GM23338 (cell line): ENCODE measurements around the gene MRPL32. TPM values are rescaled to one million over a fixed set of nuclear protein-coding genes. Genes with fewer than 3 reads are reported as not detected.

Experiments used
- ATAC-seq: fragments of 200-7000 bp; cut with Tn5 transposase; 3 replicates; pipeline ENCODE4 v1.9.1; 2020
- DNase-seq: peaks from one replicate; pipeline ENCODE4 v3.0.0-alpha.2; 2015; ENCODE audit warnings: low spot score
- H2AFZ ChIP-seq: fragments of 200-600 bp; sonication (generic); 2 replicates; pipeline ENCODE4 v1.8.0; 2016; ENCODE audit warnings: antibody characterized with exemption, mild to moderate bottlenecking, moderate library complexity
- H3F3A ChIP-seq: fragments of 200-600 bp; sonication (generic); replicated peaks from 2 replicates; pipeline ENCODE4 v1.8.0; 2017; ENCODE audit warnings: antibody characterized with exemption, mixed run types, low read depth
- H3K27ac ChIP-seq: fragments of 200-600 bp; sonication (generic); 2 replicates; pipeline ENCODE4 v1.6.1; 2016; ENCODE audit warnings: low read depth
- H3K27me3 ChIP-seq: fragments of 200-600 bp; sonication (generic); 2 replicates; pipeline ENCODE4 v1.8.0; 2016; ENCODE audit warnings: mild to moderate bottlenecking, mixed run types, moderate library complexity; ENCODE audit not compliant: insufficient read depth
- H3K36me3 ChIP-seq: fragments of 200-600 bp; sonication (generic); 2 replicates; pipeline ENCODE4 v1.8.0; 2016; ENCODE audit warnings: mild to moderate bottlenecking; ENCODE audit not compliant: insufficient read depth
- H3K4me1 ChIP-seq: fragments of 200-600 bp; sonication (generic); 2 replicates; pipeline ENCODE4 v1.8.0; 2016; ENCODE audit warnings: mild to moderate bottlenecking, moderate library complexity; ENCODE audit not compliant: insufficient read depth
- H3K4me2 ChIP-seq: fragments of 200-600 bp; sonication (generic); 2 replicates; pipeline ENCODE4 v1.7.1; 2017; ENCODE audit warnings: mixed run types
- H3K4me3 ChIP-seq: fragments of 200-600 bp; sonication (generic); 2 replicates; pipeline ENCODE4 v1.6.1; 2016; ENCODE audit warnings: mixed run types
- H3K79me2 ChIP-seq: fragments of 200-600 bp; sonication (generic); replicated peaks from 2 replicates; pipeline ENCODE4 v1.8.0; 2017; ENCODE audit warnings: mild to moderate bottlenecking; ENCODE audit not compliant: insufficient read depth
- H3K9me2 ChIP-seq: fragments of 200-600 bp; sonication (generic); 2 replicates; pipeline ENCODE4 v1.8.0; 2017; ENCODE audit not compliant: insufficient read depth
- H4K20me1 ChIP-seq: fragments of 200-600 bp; sonication (generic); replicated peaks from 2 replicates; pipeline ENCODE4 v1.8.0; 2017; ENCODE audit warnings: mild to moderate bottlenecking; ENCODE audit not compliant: insufficient read depth
- H3K27ac Mint-ChIP-seq: 2 replicates; pipeline ENCODE4 v1.8.0; 2020; ENCODE audit warnings: inconsistent platforms, mild to moderate bottlenecking, moderate library complexity, mixed read lengths
- H3K27me3 Mint-ChIP-seq: 3 replicates; pipeline ENCODE4 v1.8.0; 2022; ENCODE audit warnings: low read depth, mild to moderate bottlenecking, moderate library complexity, mixed read lengths, inconsistent platforms; ENCODE audit not compliant: insufficient read depth, poor library complexity
- H3K36me3 Mint-ChIP-seq: 3 replicates; pipeline ENCODE4 v1.8.0; 2021; ENCODE audit warnings: low read depth, mild to moderate bottlenecking, inconsistent platforms, moderate library complexity, mixed read lengths
- H3K4me1 Mint-ChIP-seq: 3 replicates; pipeline ENCODE4 v1.8.0; 2020; ENCODE audit warnings: mild to moderate bottlenecking, inconsistent platforms, mixed read lengths
- H3K4me3 Mint-ChIP-seq: 3 replicates; pipeline ENCODE4 v1.8.0; 2021; ENCODE audit warnings: moderate library complexity, mild to moderate bottlenecking, inconsistent platforms, mixed read lengths
- H3K9me3 Mint-ChIP-seq: 3 replicates; pipeline ENCODE4 v1.8.0; 2020; ENCODE audit warnings: moderate library complexity, mild to moderate bottlenecking, inconsistent platforms, mixed read lengths
- CTCF ChIP-seq, 2 experiments: fragments of 200-600 bp in 1 of 2; sonication (generic) in 1 of 2; conservative IDR thresholded peaks; 2 replicates each; pipeline versions ENCODE4 v1.5.1 to v1.6.1; 2016 to 2017; ENCODE audit warnings: antibody characterized with exemption in 2 of 2, low read depth in 2 of 2, mild to moderate bottlenecking in 2 of 2, moderate library complexity in 1 of 2
- EZH2 ChIP-seq: fragments of 200-600 bp; sonication (generic); IDR thresholded peaks from one replicate; pipeline ENCODE4 v1.8.0; 2017; ENCODE audit warnings: antibody characterized with exemption, mild to moderate bottlenecking, low read depth; ENCODE audit not compliant: unreplicated experiment
- JUNB ChIP-seq: IDR thresholded peaks from one replicate; pipeline ENCODE4 v1.6.1; 2016; ENCODE audit warnings: antibody characterized with exemption; ENCODE audit not compliant: unreplicated experiment
- NANOG ChIP-seq: IDR thresholded peaks from 2 replicates; pipeline ENCODE4 v1.6.1; 2016; ENCODE audit warnings: antibody characterized with exemption, borderline replicate concordance
- polyA plus RNA-seq: library from polyadenylated mRNA; unstranded; fragments of >200 nt; fragmentation: Nextera tagmentation; extraction: Ambion mirVana; gene quantifications from 2 replicates; pipeline ENCODE4 v1.2.1, GENCODE V29; 2016
- total RNA-seq: library from RNA; depleted of rRNA; stranded (reverse); fragments of >200 nt; shearing (Covaris generic); gene quantifications from 2 replicates; pipeline ENCODE4 v1.2.3, GENCODE V29; 2014
- TF ChIP-seq, protein P1 (sequence below): fragments of 250-450 bp; sonication (Bioruptor Pico); IDR thresholded peaks from 2 replicates; pipeline ENCODE4 v1.5.0; 2020; ENCODE audit warnings: mild to moderate bottlenecking, moderate library complexity

The MRPL32 gene
- total and polyA plus RNA-seq, 2 experiments from 2014 or later = 93.4 to 303 TPM

GRCh38 chr7:42939457-42940240, 7.5 kb downstream of the MRPL32 start:
- no peaks in the 10 kb centered on the region for H3K27me3 Mint-ChIP-seq
- Histone ChIP-seq H3K4me1 (peaks cover 5% of the 10 kb centered on the region; the same call in 1 of the 2 replicates), H4K20me1 (peaks cover 12% of the 10 kb centered on the region; the same call in 1 of the 2 replicates), H3K4me3 (no peak overlapping the region), H3K9me2 (no peaks in the 10 kb centered on the region), H3K4me2 (no peak overlapping the region), H2AFZ (no peak overlapping the region), H3F3A (no peaks in the 10 kb centered on the region; the same call in 1 of the 2 replicates), H3K79me2 (peaks cover 16% of the 10 kb centered on the region), H3K27ac (no peak overlapping the region), H3K27me3 (no peaks in the 10 kb centered on the region), H3K36me3 (peaks cover 27% of the 10 kb centered on the region; the same call in 1 of the 2 replicates)
- H3K27ac Mint-ChIP-seq = no peak overlapping the region
- no peak for TF ChIP-seq JUNB
- no peak for TF ChIP-seq CTCF (conservative IDR thresholded peaks at IDR 0.05; ENCODE audit: low read depth in 2 of 2)
- TF ChIP-seq NANOG = no peak
- TF ChIP-seq, protein P1, sequence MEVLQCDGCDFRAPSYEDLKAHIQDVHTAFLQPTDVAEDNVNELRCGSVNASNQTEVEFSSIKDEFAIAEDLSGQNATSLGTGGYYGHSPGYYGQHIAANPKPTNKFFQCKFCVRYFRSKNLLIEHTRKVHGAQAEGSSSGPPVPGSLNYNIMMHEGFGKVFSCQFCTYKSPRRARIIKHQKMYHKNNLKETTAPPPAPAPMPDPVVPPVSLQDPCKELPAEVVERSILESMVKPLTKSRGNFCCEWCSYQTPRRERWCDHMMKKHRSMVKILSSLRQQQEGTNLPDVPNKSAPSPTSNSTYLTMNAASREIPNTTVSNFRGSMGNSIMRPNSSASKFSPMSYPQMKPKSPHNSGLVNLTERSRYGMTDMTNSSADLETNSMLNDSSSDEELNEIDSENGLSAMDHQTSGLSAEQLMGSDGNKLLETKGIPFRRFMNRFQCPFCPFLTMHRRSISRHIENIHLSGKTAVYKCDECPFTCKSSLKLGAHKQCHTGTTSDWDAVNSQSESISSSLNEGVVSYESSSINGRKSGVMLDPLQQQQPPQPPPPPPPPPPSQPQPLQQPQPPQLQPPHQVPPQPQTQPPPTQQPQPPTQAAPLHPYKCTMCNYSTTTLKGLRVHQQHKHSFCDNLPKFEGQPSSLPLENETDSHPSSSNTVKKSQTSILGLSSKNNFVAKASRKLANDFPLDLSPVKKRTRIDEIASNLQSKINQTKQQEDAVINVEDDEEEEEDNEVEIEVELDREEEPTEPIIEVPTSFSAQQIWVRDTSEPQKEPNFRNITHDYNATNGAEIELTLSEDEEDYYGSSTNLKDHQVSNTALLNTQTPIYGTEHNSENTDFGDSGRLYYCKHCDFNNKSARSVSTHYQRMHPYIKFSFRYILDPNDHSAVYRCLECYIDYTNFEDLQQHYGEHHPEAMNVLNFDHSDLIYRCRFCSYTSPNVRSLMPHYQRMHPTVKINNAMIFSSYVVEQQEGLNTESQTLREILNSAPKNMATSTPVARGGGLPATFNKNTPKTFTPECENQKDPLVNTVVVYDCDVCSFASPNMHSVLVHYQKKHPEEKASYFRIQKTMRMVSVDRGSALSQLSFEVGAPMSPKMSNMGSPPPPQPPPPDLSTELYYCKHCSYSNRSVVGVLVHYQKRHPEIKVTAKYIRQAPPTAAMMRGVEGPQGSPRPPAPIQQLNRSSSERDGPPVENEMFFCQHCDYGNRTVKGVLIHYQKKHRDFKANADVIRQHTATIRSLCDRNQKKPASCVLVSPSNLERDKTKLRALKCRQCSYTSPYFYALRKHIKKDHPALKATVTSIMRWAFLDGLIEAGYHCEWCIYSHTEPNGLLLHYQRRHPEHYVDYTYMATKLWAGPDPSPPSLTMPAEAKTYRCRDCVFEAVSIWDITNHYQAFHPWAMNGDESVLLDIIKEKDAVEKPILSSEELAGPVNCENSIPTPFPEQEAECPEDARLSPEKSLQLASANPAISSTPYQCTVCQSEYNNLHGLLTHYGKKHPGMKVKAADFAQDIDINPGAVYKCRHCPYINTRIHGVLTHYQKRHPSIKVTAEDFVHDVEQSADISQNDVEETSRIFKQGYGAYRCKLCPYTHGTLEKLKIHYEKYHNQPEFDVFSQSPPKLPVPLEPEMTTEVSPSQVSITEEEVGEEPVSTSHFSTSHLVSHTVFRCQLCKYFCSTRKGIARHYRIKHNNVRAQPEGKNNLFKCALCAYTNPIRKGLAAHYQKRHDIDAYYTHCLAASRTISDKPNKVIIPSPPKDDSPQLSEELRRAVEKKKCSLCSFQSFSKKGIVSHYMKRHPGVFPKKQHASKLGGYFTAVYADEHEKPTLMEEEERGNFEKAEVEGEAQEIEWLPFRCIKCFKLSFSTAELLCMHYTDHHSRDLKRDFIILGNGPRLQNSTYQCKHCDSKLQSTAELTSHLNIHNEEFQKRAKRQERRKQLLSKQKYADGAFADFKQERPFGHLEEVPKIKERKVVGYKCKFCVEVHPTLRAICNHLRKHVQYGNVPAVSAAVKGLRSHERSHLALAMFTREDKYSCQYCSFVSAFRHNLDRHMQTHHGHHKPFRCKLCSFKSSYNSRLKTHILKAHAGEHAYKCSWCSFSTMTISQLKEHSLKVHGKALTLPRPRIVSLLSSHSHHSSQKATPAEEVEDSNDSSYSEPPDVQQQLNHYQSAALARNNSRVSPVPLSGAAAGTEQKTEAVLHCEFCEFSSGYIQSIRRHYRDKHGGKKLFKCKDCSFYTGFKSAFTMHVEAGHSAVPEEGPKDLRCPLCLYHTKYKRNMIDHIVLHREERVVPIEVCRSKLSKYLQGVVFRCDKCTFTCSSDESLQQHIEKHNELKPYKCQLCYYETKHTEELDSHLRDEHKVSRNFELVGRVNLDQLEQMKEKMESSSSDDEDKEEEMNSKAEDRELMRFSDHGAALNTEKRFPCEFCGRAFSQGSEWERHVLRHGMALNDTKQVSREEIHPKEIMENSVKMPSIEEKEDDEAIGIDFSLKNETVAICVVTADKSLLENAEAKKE (CRISPR knock-in tag) = no peak
- no peak for TF ChIP-seq EZH2
- H3K4me1 Mint-ChIP-seq = peaks cover 4% of the 10 kb centered on the region; the same call in 2 of the 3 replicates
- ATAC-seq (no peak), DNase-seq (no peak)
- no peak overlapping the region for H3K4me3 Mint-ChIP-seq
- no peaks in the 10 kb centered on the region for H3K9me3 Mint-ChIP-seq
- peaks cover 36% of the 10 kb centered on the region for H3K36me3 Mint-ChIP-seq
